Mucosa of descending colon (tissue), 3 donors: ENCODE results near the gene SCNM1. TPM values are rescaled to one million over a fixed set of nuclear protein-coding genes. Genes with fewer than 3 reads are reported as not detected.

Source experiments
- ATAC-seq: fragments of 200-7000 bp; cut with Tn5 transposase; one replicate; pipeline ENCODE4 v1.9.1; 2020; ENCODE audit warnings: mild to moderate bottlenecking, moderate library complexity
- DNase-seq, 3 donors: peaks; one replicate each; pipeline ENCODE4 v3.0.0-alpha.2; 2020
- H3K36me3 ChIP-seq: fragments of 200-600 bp; one replicate; pipeline ENCODE4 v1.8.0; 2021; ENCODE audit warnings: low read depth, mild to moderate bottlenecking
- H3K4me1 ChIP-seq: fragments of 200-600 bp; one replicate; pipeline ENCODE4 v1.8.0; 2021; ENCODE audit warnings: low read depth, mild to moderate bottlenecking
- H3K4me3 ChIP-seq: fragments of 200-600 bp; one replicate; pipeline ENCODE4 v1.8.0; 2021; ENCODE audit warnings: mild to moderate bottlenecking
- H3K9me3 ChIP-seq: fragments of 200-600 bp; one replicate; pipeline ENCODE4 v1.8.0; 2021; ENCODE audit warnings: mild to moderate bottlenecking
- CTCF ChIP-seq: fragments of 200-600 bp; IDR thresholded peaks from one replicate; pipeline ENCODE4 v1.8.0; 2022; ENCODE audit warnings: antibody characterized with exemption, mild to moderate bottlenecking
- intact Hi-C, 2 donors: fragments of 100-400 bp; cut with DNase I in 1 of 2; cut with micrococcal nuclease in 1 of 2; formaldehyde crosslinking; loops; one replicate each; pipeline versions ENCODE4 v1.11.0 to v1.11.1; 2022; cut with DNase I, micrococcal nuclease
- total RNA-seq, 3 donors: library from RNA; stranded (reverse); fragmentation: NEBNext Ultra II Directional in 2 of 3; extraction: Animal tissue kit (Norgen Biotek cat#: 25700) in 2 of 3; gene quantifications; one replicate each; pipeline versions ENCODE4 v1.2.1 to v1.2.4, GENCODE V29; 2021 to 2023
- donor health status: DM: no; HTN: no; CAD: no; lungs with moderate emphysema.
- donor health status: DM: no; HTN: no; CAD: no.
- donor health status: DM: no; HTN: yes; CAD: no.

SCNM1 gene
- total RNA-seq, 3 donors from 2014 or later: 27.9 to 37.8 (median 28.1) TPM

- H3K4me1 ChIP-seq: no peaks in the 10 kb centered on the region
- peak; percentile 17 for ATAC-seq
- TF ChIP-seq CTCF: no peak
- no peaks in the 10 kb centered on the region for H3K9me3 ChIP-seq
- intact Hi-C loops: no loop called here
- DNase-seq: no peak
- no peak overlapping the region for H3K4me3 ChIP-seq
- no peaks in the 10 kb centered on the region for H3K36me3 ChIP-seq
Measured at GRCh38 chr1:151132335-151133017, 33.5 kb upstream of the SCNM1 start.

- H3K4me1 ChIP-seq: no peaks in the 10 kb centered on the region
- intact Hi-C loops: no loop called here
- H3K9me3 ChIP-seq: no peaks in the 10 kb centered on the region
- ATAC-seq: no peak
- H3K4me3 ChIP-seq: no peak overlapping the region
- no peak for TF ChIP-seq CTCF
- H3K36me3 ChIP-seq: no peaks in the 10 kb centered on the region
- DNase-seq: no peak
Measured at GRCh38 chr1:151133018-151133806, 32.7 kb upstream of the SCNM1 start.

- Histone ChIP-seq H3K4me3 (no peak overlapping the region), H3K9me3 (no peaks in the 10 kb centered on the region), H3K4me1 (no peaks in the 10 kb centered on the region), H3K36me3 (no peaks in the 10 kb centered on the region)
- intact Hi-C loops: no loop called here
- ATAC-seq: no peak
- no peak for TF ChIP-seq CTCF
- no peak for DNase-seq
Measured at GRCh38 chr1:151134396-151134795, 31.5 kb upstream of the SCNM1 start.

- no peak for TF ChIP-seq CTCF
- Histone ChIP-seq H3K4me1 (no peaks in the 10 kb centered on the region), H3K9me3 (no peaks in the 10 kb centered on the region), H3K36me3 (no peaks in the 10 kb centered on the region), H3K4me3 (no peak overlapping the region)
- intact Hi-C loops: no loop called here
- ATAC-seq (no peak), DNase-seq (no peak)
Measured at GRCh38 chr1:151134991-151135390, 31.0 kb upstream of the SCNM1 start.

- ATAC-seq (no peak), DNase-seq (no peak)
- no peak overlapping the region for H3K4me3 ChIP-seq
- H3K4me1 ChIP-seq: no peaks in the 10 kb centered on the region
- no peaks in the 10 kb centered on the region for H3K9me3 ChIP-seq
- intact Hi-C loops: no loop called here
- H3K36me3 ChIP-seq: no peaks in the 10 kb centered on the region
- TF ChIP-seq CTCF: no peak
Measured at GRCh38 chr1:151135433-151136385, 30.2 kb upstream of the SCNM1 start.
